GM12874 (cell line): ENCODE results near the gene MDFIC.

Experiments used
- CTCF ChIP-seq: IDR thresholded peaks from 2 replicates; pipeline ENCODE4 v1.5.1; 2011; ENCODE audit warnings: low read depth, mild to moderate bottlenecking, control low read depth, low read length, moderate library complexity; ENCODE audit not compliant: insufficient read depth

MDFIC gene

GRCh38 chr7:114941692-114942091 is 19.8 kb downstream of the MDFIC start:
- no peak for TF ChIP-seq CTCF

- TF ChIP-seq CTCF = no peak
These were observed 20.7 kb downstream of the MDFIC start for GRCh38 chr7:114942446-114943175.

GRCh38 chr7:114943530-114943929 is 21.6 kb downstream of the MDFIC start:
- no peak for TF ChIP-seq CTCF

GRCh38 chr7:114943953-114944744 is 22.3 kb downstream of the MDFIC start:
- TF ChIP-seq CTCF = no peak

GRCh38 chr7:114944745-114945625 is 23.1 kb downstream of the MDFIC start:
- TF ChIP-seq CTCF = no peak

- no peak for TF ChIP-seq CTCF
These were observed 27.3 kb downstream of the MDFIC start for GRCh38 chr7:114949231-114949630.

- TF ChIP-seq CTCF = no peak
These were observed 30.4 kb downstream of the MDFIC start for GRCh38 chr7:114952296-114952695.
